GM21529 (cell line): ENCODE data around the gene C1orf56.
"Not testable (repeated sequence)": the region's sequence is repeated elsewhere in the genome, so short reads cannot be mapped to it uniquely, and the experiment has no call there.

Experiments used
- ATAC-seq: cut with Tn5 transposase; IDR thresholded peaks from one replicate; pipeline ENCODE4 v1.9.1; 2021; ENCODE audit not compliant: unreplicated experiment

Gene C1orf56

GRCh38 chr1:151060657-151061421, 13.3 kb downstream of the C1orf56 start:
- ATAC-seq: no peak

DNA sequence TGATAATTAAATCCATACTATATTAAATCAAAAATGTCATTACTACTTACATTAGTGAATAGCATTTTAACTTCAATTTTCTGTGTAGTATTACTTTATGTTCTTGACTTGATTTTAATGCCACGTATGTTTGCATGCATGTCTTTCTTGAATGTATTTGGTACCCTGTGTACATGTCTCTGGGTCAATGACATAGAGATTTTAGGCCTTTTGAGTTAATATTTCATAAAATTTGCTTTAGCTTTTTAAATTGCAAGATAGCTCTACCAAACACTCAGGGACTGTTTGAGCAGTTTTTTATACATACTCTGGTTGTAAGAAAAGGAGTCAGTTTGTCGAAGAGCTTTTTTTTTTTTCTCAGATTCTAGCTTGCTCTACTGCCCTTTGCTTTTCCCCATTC, 14.2 kb downstream of the C1orf56 start:
- no peak for ATAC-seq

- no peak for ATAC-seq
Measured at GRCh38 chr1:151062741-151063371, 15.3 kb downstream of the C1orf56 start.

DNA sequence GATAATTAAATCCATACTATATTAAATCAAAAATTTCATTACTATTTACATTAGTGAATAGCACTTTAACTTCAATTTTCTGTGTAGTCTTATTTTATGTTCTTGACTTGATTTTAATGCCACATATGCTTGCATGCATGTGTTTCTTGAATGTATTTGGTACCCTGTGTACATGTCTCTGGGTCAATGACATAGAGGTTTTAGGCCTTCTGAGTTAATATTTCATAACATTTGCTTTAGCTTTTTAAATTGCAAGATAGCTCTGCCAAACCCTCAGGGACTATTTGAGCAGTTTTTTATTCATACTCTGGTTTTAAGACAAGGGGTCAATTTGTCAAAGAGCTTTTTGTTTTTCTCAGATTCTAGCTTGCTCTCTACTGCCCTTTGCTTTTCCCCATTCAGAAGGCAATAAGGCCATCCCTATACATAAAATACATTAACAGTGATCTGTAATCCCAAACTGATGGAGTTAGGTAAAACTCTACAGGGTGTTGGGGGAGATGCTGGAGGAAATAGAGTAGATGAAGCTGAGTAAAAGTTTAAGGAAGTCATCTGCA, 17.6 kb downstream of the C1orf56 start:
- ATAC-seq: no peak

- no peak for ATAC-seq
Measured at GRCh38 chr1:151067185-151067584, 19.6 kb downstream of the C1orf56 start.

DNA sequence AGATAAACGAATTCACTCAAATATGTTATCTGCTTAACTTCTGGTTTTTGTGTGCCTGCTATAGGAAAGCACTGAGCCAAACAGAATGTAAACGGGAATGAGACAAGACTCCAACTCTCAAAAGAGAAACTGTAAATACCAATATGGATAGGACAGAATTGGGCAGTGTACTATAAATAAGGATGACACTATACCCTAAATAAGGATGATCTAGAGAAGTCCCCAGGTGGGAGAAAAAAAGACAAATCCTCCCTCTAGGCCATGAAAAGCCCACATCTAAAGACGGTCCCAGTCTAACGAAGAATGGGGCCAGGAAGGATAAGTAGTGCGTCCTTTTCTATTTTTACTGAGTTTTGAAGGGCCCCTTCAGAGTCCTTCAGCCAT, 21.5 kb downstream of the C1orf56 start:
- ATAC-seq: no peak

DNA sequence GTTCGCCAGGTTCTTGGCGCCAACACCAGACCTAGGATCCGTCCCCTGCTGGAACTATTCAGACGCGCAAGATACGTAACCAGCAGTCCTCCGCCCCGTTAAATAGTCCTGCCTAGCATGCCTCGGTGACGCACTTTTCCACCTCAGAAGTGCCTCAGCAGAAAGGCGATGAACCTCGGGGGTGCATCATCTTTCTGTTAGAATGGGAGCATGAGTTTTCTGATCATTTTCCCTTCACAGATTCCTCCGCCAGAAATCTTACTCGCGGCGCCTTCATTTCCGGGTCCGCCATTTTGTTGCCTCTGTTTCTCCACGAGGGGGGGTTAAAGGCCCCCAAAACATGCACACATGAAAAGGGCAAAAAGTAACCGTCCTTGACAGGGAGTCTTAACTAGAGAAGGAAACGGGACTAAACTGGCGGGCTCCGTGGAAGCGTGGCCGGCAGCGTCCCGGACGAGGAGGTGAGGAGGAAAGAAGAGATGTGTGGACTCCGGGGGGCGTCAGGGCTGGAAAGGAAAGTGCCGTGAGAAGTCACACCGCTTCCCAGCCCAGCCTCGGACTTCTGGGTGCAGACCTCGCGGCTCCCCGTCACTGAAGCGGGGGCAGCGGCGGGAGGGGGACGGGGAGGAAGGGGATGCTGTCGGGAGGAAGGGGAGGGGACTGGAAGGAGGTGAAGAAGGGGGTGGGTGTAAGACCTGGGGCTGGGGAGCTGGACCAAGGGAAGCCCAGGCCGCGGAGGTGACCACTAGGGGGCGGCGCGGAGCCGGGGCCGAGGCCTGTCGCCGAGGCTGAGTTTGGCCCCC, 23.1 kb downstream of the C1orf56 start, which contains the start of gene GABPB2:
Gene GABPB2, plus strand, starts transcription at position 288 of the 803 bp plus-strand sequence. CDS start 17,429 bp downstream, outside the sequence.
- ATAC-seq: peak; percentile 84

- ATAC-seq: no peak
Measured at GRCh38 chr1:151072224-151072623, 24.7 kb downstream of the C1orf56 start.

- no peak for ATAC-seq
Measured at GRCh38 chr1:151085953-151086559, 38.5 kb downstream of the C1orf56 start.

DNA sequence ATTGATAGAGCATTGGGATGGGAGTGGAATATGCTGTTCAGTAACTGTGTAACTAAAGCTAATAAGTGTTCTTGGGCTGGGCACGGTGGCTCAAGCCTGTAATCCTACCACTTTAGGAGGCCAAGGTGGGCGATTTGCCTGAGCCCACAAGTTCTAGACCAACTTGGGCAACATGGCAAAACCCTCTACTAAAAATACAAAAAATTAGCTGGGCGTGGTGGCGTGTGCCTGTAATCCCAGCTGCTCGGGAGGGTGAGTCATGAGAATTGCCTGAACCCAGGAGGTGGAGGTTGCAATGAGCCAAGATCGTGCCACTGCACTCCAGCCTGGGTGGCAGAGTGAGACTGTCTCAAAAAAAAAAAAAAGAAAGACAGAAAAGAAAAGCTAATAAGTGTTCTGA, 49.9 kb downstream of the C1orf56 start:
- not testable (repeated sequence) for ATAC-seq

DNA sequence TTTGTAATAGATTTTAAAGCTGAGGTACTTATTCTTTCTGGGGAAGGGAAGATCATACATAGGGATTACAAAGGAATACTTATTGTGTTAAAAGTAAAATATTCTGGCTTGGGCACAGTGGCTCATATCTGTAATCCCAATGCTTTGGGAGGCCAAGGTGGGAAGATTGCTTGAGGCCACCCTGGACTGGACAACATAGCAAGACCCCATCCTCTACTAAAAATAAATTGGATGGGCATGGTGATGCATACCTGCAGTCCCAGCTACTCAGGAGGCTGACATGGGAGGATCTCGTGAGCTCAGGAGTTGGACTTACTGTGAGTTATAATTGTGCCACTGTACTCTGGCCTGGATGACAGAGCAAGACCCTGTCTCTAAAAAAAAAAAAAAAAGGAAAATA, 50.6 kb downstream of the C1orf56 start:
- ATAC-seq: no peak
